GM19238 (cell line): ENCODE measurements around the gene C4B.
"Not testable (repeated sequence)": the region's sequence is repeated elsewhere in the genome, so short reads cannot be mapped to it uniquely, and the experiment has no call there.

Experiments used
- DNase-seq: peaks from one replicate; pipeline ENCODE4 v3.0.0; 2011; ENCODE audit warnings: low spot score; ENCODE audit not compliant: insufficient read length

Gene C4B

GRCh38 chr6:31980998-31981397 is 33.6 kb upstream of the C4B start:
- DNase-seq, result not testable (repeated sequence)

GRCh38 chr6:31981744-31982143 is 32.9 kb upstream of the C4B start, which contains the start of gene C4A:
TSS of gene C4A (plus strand) at chr6:31982057. CDS start at chr6:31982108, 51 bp downstream.
- not testable (repeated sequence) for DNase-seq

DNA sequence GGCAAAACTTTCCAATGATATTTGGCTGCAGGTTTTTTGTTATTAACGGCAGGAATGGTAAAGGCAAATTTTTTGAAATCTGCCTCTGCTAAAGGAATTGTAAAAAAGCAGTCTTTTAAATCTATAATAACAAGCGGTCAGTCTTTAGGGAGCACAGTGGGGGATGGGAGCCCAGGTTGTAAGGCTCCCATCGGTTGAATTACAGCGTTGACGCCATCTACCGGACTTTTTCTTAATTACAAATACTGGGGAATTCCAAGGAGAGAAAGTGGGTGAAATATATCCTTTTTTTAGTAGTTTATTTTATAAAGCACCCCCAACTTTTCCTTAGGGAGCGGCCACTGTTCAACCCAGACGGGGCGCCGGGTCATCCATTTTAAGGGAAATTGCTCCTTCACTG is 25.2 kb upstream of the C4B start:
- DNase-seq, result not testable (repeated sequence)

- DNase-seq, result not testable (repeated sequence)
These were observed 20.2 kb upstream of the C4B start for GRCh38 chr6:31994421-31994820.

DNA sequence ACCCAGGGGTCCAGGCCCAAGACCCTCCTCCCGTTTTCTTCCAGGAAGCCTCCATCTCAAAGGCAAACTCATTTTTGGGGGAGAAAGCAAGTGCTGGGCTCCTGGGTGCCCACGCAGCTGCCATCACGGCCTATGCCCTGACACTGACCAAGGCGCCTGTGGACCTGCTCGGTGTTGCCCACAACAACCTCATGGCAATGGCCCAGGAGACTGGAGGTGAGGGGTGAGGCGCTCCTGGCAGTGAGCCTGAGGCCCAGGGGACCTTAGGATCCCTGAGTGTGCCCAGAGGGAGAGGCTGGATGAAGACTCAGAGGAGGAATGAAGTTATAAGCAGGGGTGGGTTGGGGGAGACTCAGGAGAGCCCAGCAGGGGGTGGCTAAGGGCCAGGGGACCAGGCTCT is 18.2 kb upstream of the C4B start:
- DNase-seq, result not testable (repeated sequence)

GRCh38 chr6:32002546-32003268 is 11.9 kb upstream of the C4B start:
- not testable (repeated sequence) for DNase-seq

- not testable (repeated sequence) for DNase-seq
These were observed 11.3 kb upstream of the C4B start for GRCh38 chr6:32003301-32003700.

DNA sequence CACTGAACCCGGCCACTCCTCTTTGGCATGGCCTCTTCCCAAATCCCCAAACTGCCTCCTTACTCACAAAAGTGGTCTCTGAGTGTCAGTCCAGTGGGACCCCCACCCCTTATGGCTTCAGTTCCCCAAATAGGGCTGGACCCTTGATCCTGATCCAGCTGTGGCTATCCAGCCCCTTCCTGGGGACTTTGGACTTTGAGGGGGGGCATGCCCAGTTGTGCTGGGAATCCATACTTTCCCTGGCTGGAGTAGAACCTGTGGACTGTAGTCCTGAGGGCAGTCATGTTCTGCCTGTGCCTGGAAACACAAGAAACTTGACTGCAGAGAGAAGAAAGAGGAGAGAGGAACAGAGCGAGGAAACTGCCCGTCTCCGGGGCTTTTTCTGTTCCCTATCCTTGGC is 10.2 kb upstream of the C4B start:
- not testable (repeated sequence) for DNase-seq

GRCh38 chr6:32004864-32005537 is 9.6 kb upstream of the C4B start:
- DNase-seq, result peak; percentile 0

DNA sequence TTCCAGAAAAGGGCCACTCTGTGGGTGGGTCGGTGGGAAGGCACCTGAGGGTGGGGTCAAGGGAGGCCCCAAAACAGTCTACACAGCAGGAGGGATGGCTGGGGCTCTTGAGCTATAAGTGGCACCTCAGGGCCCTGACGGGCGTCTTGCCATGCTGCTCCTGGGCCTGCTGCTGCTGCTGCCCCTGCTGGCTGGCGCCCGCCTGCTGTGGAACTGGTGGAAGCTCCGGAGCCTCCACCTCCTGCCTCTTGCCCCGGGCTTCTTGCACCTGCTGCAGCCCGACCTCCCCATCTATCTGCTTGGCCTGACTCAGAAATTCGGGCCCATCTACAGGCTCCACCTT is 9.1 kb upstream of the C4B start:
- DNase-seq, result not testable (repeated sequence)

- DNase-seq, result not testable (repeated sequence)
These were observed 8.5 kb upstream of the C4B start for GRCh38 chr6:32005991-32006529.

DNA sequence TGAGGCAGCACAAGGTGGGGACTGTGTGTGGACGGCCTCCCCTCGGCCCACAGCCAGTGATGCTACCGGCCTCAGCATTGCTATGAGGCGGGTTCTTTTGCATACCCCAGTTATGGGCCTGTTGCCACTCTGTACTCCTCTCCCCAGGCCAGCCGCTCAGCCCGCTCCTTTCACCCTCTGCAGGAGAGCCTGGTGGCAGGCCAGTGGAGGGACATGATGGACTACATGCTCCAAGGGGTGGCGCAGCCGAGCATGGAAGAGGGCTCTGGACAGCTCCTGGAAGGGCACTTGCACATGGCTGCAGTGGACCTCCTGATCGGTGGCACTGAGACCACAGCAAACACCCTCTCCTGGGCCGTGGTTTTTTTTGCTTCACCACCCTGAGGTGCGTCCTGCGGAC is 7.5 kb upstream of the C4B start:
- DNase-seq, result not testable (repeated sequence)

- not testable (repeated sequence) for DNase-seq
These were observed 6.6 kb upstream of the C4B start for GRCh38 chr6:32008037-32008436.

DNA sequence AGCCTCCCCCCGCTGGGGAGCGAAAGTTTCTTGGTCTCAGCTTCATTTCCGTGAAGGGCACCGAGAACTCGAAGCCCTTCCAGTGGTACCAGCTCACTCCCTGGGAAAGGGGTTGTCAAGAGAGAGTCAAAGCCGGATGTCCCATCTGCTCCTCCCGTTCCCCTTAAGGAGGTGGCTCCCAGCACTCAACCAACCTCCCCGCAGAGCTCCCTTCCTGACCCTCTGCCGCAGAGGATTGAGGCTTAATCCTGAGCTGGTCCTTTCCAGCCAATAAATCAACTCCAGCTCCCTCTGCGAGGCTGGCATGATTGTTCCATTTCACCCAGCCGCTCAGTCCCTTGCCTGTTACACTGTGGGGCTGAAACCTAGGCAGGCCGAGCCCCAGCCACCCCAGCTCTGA is 6.0 kb upstream of the C4B start:
- DNase-seq, result not testable (repeated sequence)

GRCh38 chr6:32009537-32009936 is 5.1 kb upstream of the C4B start:
- DNase-seq, result not testable (repeated sequence)

DNA sequence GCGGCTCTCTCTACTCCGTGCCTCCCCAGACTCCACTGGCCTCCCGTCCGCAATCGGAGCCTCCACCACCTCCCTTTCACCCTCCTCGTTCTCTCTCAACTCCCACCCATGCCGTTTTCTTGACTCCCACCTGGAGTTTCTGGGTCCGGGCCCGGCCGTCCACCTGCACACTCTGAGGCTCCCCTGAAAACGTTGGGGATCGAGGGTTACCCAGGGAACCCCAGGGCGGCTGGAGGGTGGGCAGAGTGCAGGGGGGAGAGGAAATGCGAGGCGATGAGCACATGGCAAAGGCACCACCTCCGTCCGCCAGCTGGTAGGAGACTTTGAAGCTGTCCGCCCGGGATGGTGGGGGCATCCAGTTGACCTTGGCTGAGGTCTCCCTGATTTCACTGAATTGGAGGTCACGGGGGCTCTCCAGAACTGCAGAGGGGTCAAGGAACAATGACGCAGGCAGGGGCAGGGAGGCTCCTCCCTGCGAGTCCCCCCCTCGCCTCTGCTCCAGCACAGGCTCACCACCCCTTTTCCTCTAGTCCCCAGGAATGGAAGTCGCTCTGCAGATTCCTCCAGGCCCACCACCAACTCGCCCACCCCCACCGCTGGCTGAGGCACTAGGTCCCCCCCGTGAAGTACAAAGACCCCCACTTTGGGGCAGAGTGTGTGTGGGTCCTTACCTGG is 3.6 kb upstream of the C4B start:
- not testable (repeated sequence) for DNase-seq

- DNase-seq, result not testable (repeated sequence)
These were observed 1.5 kb upstream of the C4B start for GRCh38 chr6:32012941-32013617.

- DNase-seq, result not testable (repeated sequence)
These were observed 857 bp upstream of the C4B start for GRCh38 chr6:32013738-32014137.

DNA sequence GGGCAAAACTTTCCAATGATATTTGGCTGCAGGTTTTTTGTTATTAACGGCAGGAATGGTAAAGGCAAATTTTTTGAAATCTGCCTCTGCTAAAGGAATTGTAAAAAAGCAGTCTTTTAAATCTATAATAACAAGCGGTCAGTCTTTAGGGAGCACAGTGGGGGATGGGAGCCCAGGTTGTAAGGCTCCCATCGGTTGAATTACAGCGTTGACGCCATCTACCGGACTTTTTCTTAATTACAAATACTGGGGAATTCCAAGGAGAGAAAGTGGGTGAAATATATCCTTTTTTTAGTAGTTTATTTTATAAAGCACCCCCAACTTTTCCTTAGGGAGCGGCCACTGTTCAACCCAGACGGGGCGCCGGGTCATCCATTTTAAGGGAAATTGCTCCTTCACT is 7.5 kb downstream of the C4B start:
- not testable (repeated sequence) for DNase-seq

GRCh38 chr6:32028631-32029030 is 14.0 kb downstream of the C4B start:
- DNase-seq, result not testable (repeated sequence)

DNA sequence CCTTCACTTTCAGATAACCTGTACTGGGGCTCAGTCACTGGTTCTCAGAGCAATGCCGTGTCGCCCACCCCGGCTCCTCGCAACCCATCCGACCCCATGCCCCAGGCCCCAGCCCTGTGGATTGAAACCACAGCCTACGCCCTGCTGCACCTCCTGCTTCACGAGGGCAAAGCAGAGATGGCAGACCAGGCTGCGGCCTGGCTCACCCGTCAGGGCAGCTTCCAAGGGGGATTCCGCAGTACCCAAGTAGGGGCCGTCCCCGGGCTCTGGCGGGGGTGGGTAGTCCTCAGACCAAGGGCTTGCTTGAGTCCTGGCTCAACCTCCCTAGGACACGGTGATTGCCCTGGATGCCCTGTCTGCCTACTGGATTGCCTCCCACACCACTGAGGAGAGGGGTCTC is 15.0 kb downstream of the C4B start:
- not testable (repeated sequence) for DNase-seq
